Measurements from ENCODE around the gene DCC. TPM values are rescaled to one million over a fixed set of nuclear protein-coding genes. Genes with fewer than 3 reads are reported as not detected.

The DCC gene
- total and polyA plus RNA-seq, 9 of the 15 experiments (the other 6 are each of a cell fraction or from before 2014, with no cell fraction given), result not detected

DNA sequence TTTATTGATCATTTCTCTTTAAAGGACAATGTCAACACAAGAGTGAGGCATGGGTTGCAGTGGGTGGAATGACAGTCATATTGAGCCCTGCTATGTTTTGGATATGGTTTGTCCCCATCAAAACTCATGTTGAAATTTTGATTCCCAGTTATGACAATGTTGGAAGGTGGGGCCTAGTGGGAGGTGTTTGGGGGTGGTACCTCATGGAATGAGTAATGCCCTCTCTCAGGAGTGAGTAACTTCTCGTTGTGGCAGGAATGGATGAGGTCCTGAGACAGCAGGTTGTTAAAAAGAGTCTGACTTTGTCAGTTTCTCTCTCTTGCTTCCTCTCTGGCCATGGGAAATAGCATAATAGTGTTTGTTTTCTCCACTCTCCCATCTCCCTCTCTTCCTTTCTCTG, 345.3 kb downstream of the DCC start:
- ATAC-seq, result no peak

More for the DNA sequence above, 345.3 kb downstream of the DCC start:
- Histone ChIP-seq H3K9me3 (replicated peaks; ENCODE audit: control insufficient read depth, insufficient read depth, low read depth, low read length) (no peaks in the 10 kb centered on the region), H2AFZ (ENCODE audit: low read depth, low read length) (no peak overlapping the region), H3K4me1 (replicated peaks in 1 of 2; ENCODE audit: control insufficient read depth in 2 of 2, insufficient read depth in 2 of 2, low read length in 2 of 2) (no peaks in the 10 kb centered on the region), H3K4me2 (ENCODE audit: insufficient read depth, low read length) (no peak overlapping the region), H3K36me3 (ENCODE audit: control insufficient read depth, insufficient read depth, low read length) (no peaks in the 10 kb centered on the region), H3K4me3 (no peak overlapping the region), H4K20me1 (replicated peaks; ENCODE audit: control insufficient read depth, insufficient read depth, low read length) (no peaks in the 10 kb centered on the region), H3K27ac (ENCODE audit: extremely low read depth, low read depth, low read length) (no peak overlapping the region), H3K9me1 (ENCODE audit: control insufficient read depth, insufficient read depth, low read length) (no peaks in the 10 kb centered on the region), H3K79me2 (ENCODE audit: control insufficient read depth, insufficient read depth, low read length) (no peaks in the 10 kb centered on the region), H3K9ac (ENCODE audit: insufficient read depth in 1 of 2, low read depth in 2 of 2, low read length in 2 of 2) (no peak overlapping the region), H3K27me3 (ENCODE audit: control insufficient read depth in 2 of 2, insufficient read depth in 2 of 2, low read length in 2 of 2) (no peaks in the 10 kb centered on the region)
- TF ChIP-seq, protein P1, sequence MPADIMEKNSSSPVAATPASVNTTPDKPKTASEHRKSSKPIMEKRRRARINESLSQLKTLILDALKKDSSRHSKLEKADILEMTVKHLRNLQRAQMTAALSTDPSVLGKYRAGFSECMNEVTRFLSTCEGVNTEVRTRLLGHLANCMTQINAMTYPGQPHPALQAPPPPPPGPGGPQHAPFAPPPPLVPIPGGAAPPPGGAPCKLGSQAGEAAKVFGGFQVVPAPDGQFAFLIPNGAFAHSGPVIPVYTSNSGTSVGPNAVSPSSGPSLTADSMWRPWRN (IDR thresholded peaks at IDR 0.05; ENCODE audit: low read depth), result no peak
- TF ChIP-seq TBP (optimal IDR thresholded peaks at IDR 0.05; ENCODE audit: low read depth, low read length), result no peak
- TF ChIP-seq, protein P2, sequence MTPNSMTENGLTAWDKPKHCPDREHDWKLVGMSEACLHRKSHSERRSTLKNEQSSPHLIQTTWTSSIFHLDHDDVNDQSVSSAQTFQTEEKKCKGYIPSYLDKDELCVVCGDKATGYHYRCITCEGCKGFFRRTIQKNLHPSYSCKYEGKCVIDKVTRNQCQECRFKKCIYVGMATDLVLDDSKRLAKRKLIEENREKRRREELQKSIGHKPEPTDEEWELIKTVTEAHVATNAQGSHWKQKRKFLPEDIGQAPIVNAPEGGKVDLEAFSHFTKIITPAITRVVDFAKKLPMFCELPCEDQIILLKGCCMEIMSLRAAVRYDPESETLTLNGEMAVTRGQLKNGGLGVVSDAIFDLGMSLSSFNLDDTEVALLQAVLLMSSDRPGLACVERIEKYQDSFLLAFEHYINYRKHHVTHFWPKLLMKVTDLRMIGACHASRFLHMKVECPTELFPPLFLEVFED (CRISPR knock-in tag; conservative IDR thresholded peaks at IDR 0.05), result no peak
- TF ChIP-seq, protein P3, sequence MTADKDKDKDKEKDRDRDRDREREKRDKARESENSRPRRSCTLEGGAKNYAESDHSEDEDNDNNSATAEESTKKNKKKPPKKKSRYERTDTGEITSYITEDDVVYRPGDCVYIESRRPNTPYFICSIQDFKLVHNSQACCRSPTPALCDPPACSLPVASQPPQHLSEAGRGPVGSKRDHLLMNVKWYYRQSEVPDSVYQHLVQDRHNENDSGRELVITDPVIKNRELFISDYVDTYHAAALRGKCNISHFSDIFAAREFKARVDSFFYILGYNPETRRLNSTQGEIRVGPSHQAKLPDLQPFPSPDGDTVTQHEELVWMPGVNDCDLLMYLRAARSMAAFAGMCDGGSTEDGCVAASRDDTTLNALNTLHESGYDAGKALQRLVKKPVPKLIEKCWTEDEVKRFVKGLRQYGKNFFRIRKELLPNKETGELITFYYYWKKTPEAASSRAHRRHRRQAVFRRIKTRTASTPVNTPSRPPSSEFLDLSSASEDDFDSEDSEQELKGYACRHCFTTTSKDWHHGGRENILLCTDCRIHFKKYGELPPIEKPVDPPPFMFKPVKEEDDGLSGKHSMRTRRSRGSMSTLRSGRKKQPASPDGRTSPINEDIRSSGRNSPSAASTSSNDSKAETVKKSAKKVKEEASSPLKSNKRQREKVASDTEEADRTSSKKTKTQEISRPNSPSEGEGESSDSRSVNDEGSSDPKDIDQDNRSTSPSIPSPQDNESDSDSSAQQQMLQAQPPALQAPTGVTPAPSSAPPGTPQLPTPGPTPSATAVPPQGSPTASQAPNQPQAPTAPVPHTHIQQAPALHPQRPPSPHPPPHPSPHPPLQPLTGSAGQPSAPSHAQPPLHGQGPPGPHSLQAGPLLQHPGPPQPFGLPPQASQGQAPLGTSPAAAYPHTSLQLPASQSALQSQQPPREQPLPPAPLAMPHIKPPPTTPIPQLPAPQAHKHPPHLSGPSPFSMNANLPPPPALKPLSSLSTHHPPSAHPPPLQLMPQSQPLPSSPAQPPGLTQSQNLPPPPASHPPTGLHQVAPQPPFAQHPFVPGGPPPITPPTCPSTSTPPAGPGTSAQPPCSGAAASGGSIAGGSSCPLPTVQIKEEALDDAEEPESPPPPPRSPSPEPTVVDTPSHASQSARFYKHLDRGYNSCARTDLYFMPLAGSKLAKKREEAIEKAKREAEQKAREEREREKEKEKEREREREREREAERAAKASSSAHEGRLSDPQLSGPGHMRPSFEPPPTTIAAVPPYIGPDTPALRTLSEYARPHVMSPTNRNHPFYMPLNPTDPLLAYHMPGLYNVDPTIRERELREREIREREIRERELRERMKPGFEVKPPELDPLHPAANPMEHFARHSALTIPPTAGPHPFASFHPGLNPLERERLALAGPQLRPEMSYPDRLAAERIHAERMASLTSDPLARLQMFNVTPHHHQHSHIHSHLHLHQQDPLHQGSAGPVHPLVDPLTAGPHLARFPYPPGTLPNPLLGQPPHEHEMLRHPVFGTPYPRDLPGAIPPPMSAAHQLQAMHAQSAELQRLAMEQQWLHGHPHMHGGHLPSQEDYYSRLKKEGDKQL (CRISPR knock-in tag; IDR thresholded peaks at IDR 0.05; ENCODE audit: borderline replicate concordance), result no peak
- TF ChIP-seq GTF2A2 (tag; IDR thresholded peaks at IDR 0.05), result no peak
- TF ChIP-seq MAFG (tag; conservative IDR thresholded peaks at IDR 0.05), result no peak
- TF ChIP-seq DNMT1 (IDR thresholded peaks at IDR 0.05), result no peak
- TF ChIP-seq GATAD2B (IDR thresholded peaks at IDR 0.05; ENCODE audit: borderline replicate concordance), result no peak
- TF ChIP-seq COPS2 (conservative IDR thresholded peaks at IDR 0.05), result no peak
- no peak for TF ChIP-seq POLR2AphosphoS5 (IDR thresholded peaks at IDR 0.05; ENCODE audit: control insufficient read depth, insufficient read depth, low read depth, low read length)
- TF ChIP-seq MXI1 (IDR thresholded peaks at IDR 0.05; ENCODE audit: low read depth, low read length), result no peak
- TF ChIP-seq RBM22 (IDR thresholded peaks at IDR 0.05; ENCODE audit: low read depth, low read length, poor library complexity, severe bottlenecking), result no peak
- TF ChIP-seq, protein P4, sequence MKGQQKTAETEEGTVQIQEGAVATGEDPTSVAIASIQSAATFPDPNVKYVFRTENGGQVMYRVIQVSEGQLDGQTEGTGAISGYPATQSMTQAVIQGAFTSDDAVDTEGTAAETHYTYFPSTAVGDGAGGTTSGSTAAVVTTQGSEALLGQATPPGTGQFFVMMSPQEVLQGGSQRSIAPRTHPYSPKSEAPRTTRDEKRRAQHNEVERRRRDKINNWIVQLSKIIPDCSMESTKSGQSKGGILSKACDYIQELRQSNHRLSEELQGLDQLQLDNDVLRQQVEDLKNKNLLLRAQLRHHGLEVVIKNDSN (CRISPR knock-in tag; IDR thresholded peaks at IDR 0.05), result no peak
- TF ChIP-seq EGR1 (conservative IDR thresholded peaks at IDR 0.05), result no peak
- no peak for TF ChIP-seq ZNF274 (IDR thresholded peaks at IDR 0.05; ENCODE audit: borderline replicate concordance, low read depth, low read length)
- TF ChIP-seq NFIX (CRISPR knock-in tag; IDR thresholded peaks at IDR 0.05; ENCODE audit: low read depth), result no peak
- in situ Hi-C loops (cut with MboI), result no loop called here
- CTCF ChIA-PET (ENCODE audit: low intra/inter-chr PET ratio), result no interaction called here
- no peak for DNase-seq (ENCODE audit: extremely low read depth in 1 of 4, low spot score in 3 of 4)
- WGBS (ENCODE audit: insufficient coverage, low coverage, missing lambda C conversion rate), result 0% methylated on average over 1 of the region's 1 CpG
- intact Hi-C loops (cut with micrococcal nuclease), result no loop called here
- no peak for FAIRE-seq
- POLR2A ChIA-PET, result no interaction called here
- no TSS peak for BruUV-seq (replicated peaks)

Data from K562 (cell line).